IMR-90 (cell line): ENCODE data around the gene HIGD1C. TPM values are rescaled to one million over a fixed set of nuclear protein-coding genes. Genes with fewer than 3 reads are reported as not detected.
A peak's percentile ranks its signal among the peaks of the same experiment; 100 is the strongest.
"Not testable (repeated sequence)": the region's sequence is repeated elsewhere in the genome, so short reads cannot be mapped to it uniquely, and the experiment has no call there.

Source experiments
- ATAC-seq: fragments of 200-7000 bp; cut with Tn5 transposase; 2 replicates; pipeline ENCODE4 v1.9.1; 2020; ENCODE audit warnings: low read depth, mild to moderate bottlenecking, moderate library complexity
- Bru-seq: library from RNA; stranded (reverse); fragments of 400-500 nt; gene quantifications from one replicate; lab custom pipeline; 2021; lab: Mats Ljungman, UMichigan
- BruChase-seq, 2 experiments: library from RNA; stranded (reverse); fragments of 400-500 nt; gene quantifications; one replicate each; lab custom pipeline; 2021; lab: Mats Ljungman, UMichigan
- BruUV-seq: library from RNA; stranded (reverse); fragments of 400-500 nt; replicated peaks from 2 replicates; lab custom pipeline; 2021; lab: Mats Ljungman, UMichigan
- CTCF ChIA-PET: fragments of 300-600 bp; formaldehyde crosslinking; extraction: SDS; loops from one replicate; lab custom pipeline; 2021; ENCODE audit warnings: antibody characterized with exemption; lab: Yijun Ruan, JAX
- POLR2A ChIA-PET: fragments of 300-600 bp; sonication (Branson Sonifier 250); formaldehyde crosslinking; loops from one replicate; lab custom pipeline; 2022; ENCODE audit warnings: antibody characterized with exemption; ENCODE audit not compliant: unreplicated experiment; lab: Charles Lee
- DNase-seq: peaks from one replicate; pipeline ENCODE4 v3.0.0; 2013
- H2AFZ ChIP-seq: replicated peaks from 2 replicates; pipeline ENCODE3; 2013; ENCODE audit warnings: low read length, mild to moderate bottlenecking; ENCODE audit not compliant: poor library complexity
- H2AK5ac ChIP-seq: 2 replicates; pipeline ENCODE4 v1.6.1; 2013; ENCODE audit warnings: low read depth, low read length, inconsistent platforms
- H2AK9ac ChIP-seq: replicated peaks from 2 replicates; pipeline ENCODE3; 2013; ENCODE audit warnings: mild to moderate bottlenecking, low read depth, low read length, moderate library complexity; ENCODE audit not compliant: poor library complexity
- H2BK120ac ChIP-seq: 2 replicates; pipeline ENCODE4 v1.6.1; 2013; ENCODE audit warnings: low read depth, low read length, inconsistent platforms
- H2BK15ac ChIP-seq: 3 replicates; pipeline ENCODE4 v1.6.1; 2013; ENCODE audit warnings: low read depth, low read length, inconsistent platforms
- H2BK20ac ChIP-seq: 2 replicates; pipeline ENCODE4 v1.6.1; 2013; ENCODE audit warnings: low read depth, mild to moderate bottlenecking, inconsistent platforms, low read length, moderate library complexity
- H2BK5ac ChIP-seq: 2 replicates; pipeline ENCODE4 v1.6.1; 2013; ENCODE audit warnings: mild to moderate bottlenecking, low read depth, low read length, inconsistent platforms; ENCODE audit not compliant: poor library complexity, severe bottlenecking
- H3K14ac ChIP-seq: replicated peaks from 2 replicates; pipeline ENCODE4 v1.6.1; 2013; ENCODE audit warnings: low read depth, low read length, inconsistent platforms
- H3K18ac ChIP-seq: 2 replicates; pipeline ENCODE4 v1.6.1; 2013; ENCODE audit warnings: low read depth, low read length, control low read depth
- H3K23ac ChIP-seq: 2 replicates; pipeline ENCODE4 v1.6.1; 2013; ENCODE audit warnings: low read depth, low read length, inconsistent platforms
- H3K27ac ChIP-seq: 2 replicates; pipeline ENCODE4 v1.5.1; 2013; ENCODE audit warnings: mild to moderate bottlenecking, control low read depth, low read length; ENCODE audit not compliant: insufficient read depth
- H3K27me3 ChIP-seq: 2 replicates; pipeline ENCODE4 v1.6.1; 2013; ENCODE audit warnings: low read length; ENCODE audit not compliant: control insufficient read depth, insufficient read depth
- H3K36me3 ChIP-seq: 2 replicates; pipeline ENCODE4 v1.6.1; 2013; ENCODE audit warnings: low read length, mixed read lengths; ENCODE audit not compliant: control insufficient read depth, insufficient read depth
- H3K4ac ChIP-seq: 2 replicates; pipeline ENCODE4 v1.6.1; 2013; ENCODE audit warnings: low read depth, low read length, inconsistent platforms
- H3K4me1 ChIP-seq: 2 replicates; pipeline ENCODE4 v1.6.1; 2013; ENCODE audit warnings: low read length, mixed read lengths; ENCODE audit not compliant: control insufficient read depth, insufficient read depth
- H3K4me2 ChIP-seq: 2 replicates; pipeline ENCODE4 v1.6.1; 2013; ENCODE audit warnings: low read depth, mild to moderate bottlenecking, control low read depth, low read length, moderate library complexity
- H3K4me3 ChIP-seq: 2 replicates; pipeline ENCODE4 v1.5.1; 2013; ENCODE audit warnings: low read depth, mild to moderate bottlenecking, control low read depth, low read length, moderate library complexity; ENCODE audit not compliant: insufficient read depth
- H3K56ac ChIP-seq: 2 replicates; pipeline ENCODE4 v1.6.1; 2013; ENCODE audit warnings: low read length, inconsistent platforms; ENCODE audit not compliant: insufficient read depth; ENCODE audit errors: extremely low read depth
- H3K79me1 ChIP-seq, 2 experiments: 2 replicates each; pipeline ENCODE4 v1.6.1; 2013; ENCODE audit warnings: low read length in 2 of 2, inconsistent platforms in 1 of 2, low read depth in 1 of 2
- H3K9ac ChIP-seq: 2 replicates; pipeline ENCODE4 v1.6.1; 2013; ENCODE audit warnings: low read depth, low read length, control low read depth
- H3K9me1 ChIP-seq: 2 replicates; pipeline ENCODE4 v1.6.1; 2013; ENCODE audit warnings: low read length, inconsistent platforms; ENCODE audit not compliant: insufficient read depth
- H3K9me3 ChIP-seq: 2 replicates; pipeline ENCODE4 v1.6.1; 2013; ENCODE audit warnings: low read length; ENCODE audit not compliant: control insufficient read depth, insufficient read depth
- H4K20me1 ChIP-seq: 2 replicates; pipeline ENCODE4 v1.6.1; 2013; ENCODE audit warnings: low read length, inconsistent platforms; ENCODE audit not compliant: insufficient read depth
- H4K5ac ChIP-seq: 2 replicates; pipeline ENCODE4 v1.6.1; 2013; ENCODE audit warnings: mild to moderate bottlenecking, low read depth, low read length, control low read depth
- H4K8ac ChIP-seq, 2 experiments: 2 replicates each; pipeline ENCODE4 v1.6.1; 2013; ENCODE audit warnings: low read depth in 2 of 2, low read length in 2 of 2, control low read depth in 1 of 2, inconsistent platforms in 1 of 2
- H4K91ac ChIP-seq: 2 replicates; pipeline ENCODE4 v1.6.1; 2013; ENCODE audit warnings: low read depth, low read length, inconsistent platforms; ENCODE audit not compliant: insufficient read depth
- FOS ChIP-seq: fragments of 150-350 bp; IDR thresholded peaks from 2 replicates; pipeline ENCODE4 v1.6.1; 2016; ENCODE audit warnings: low read depth, low read length
- MXI1 ChIP-seq: IDR thresholded peaks from 2 replicates; pipeline ENCODE4 v1.6.1; 2012; ENCODE audit warnings: low read depth, mild to moderate bottlenecking, low read length, moderate library complexity, borderline replicate concordance
- WGBS, 2 experiments: methylation state at CpG; one replicate each; pipeline versions ENCODE4 v1.1.5 to v1.1.7; 2013; ENCODE audit warnings: missing lambda C conversion rate in 2 of 2; ENCODE audit not compliant: insufficient read length in 1 of 2; ENCODE audit errors: extremely low coverage in 2 of 2; 5-methylcytosine and 5-hydroxymethylcytosine counted together
- dilution Hi-C: fragments of 300-500 bp; cut with HindIII; formaldehyde crosslinking; loops from one replicate; pipeline ENCODE4 v1.14.3; 2018; ENCODE audit warnings: low sequenced_read_pairs; ENCODE audit not compliant: unreplicated experiment
- in situ Hi-C: fragments of 300-500 bp; cut with MboI; formaldehyde crosslinking; loops from 3 replicates; pipeline ENCODE4 v1.14.3; 2019; ENCODE audit warnings: low sequenced_read_pairs, inconsistent platforms, mixed read lengths
- intact Hi-C: fragments of 100-400 bp; cut with micrococcal nuclease; formaldehyde crosslinking; loops from 2 replicates; pipeline ENCODE4 v1.10.0; 2022
- long read RNA-seq: library from polyadenylated mRNA; unstranded; transcript quantifications from one replicate; pipeline ENCODE4 v2.0.0, GENCODE V29; 2021; ENCODE audit not compliant: unreplicated experiment
- polyA plus RNA-seq, 3 experiments: library from polyadenylated mRNA; depleted of rRNA; stranded (reverse); fragments of >200 nt; gene quantifications; 2 replicates each; pipeline ENCODE4 v1.2.3, GENCODE V29; 2012; ENCODE audit warnings: low replicate concordance in 1 of 3
- total RNA-seq: library from RNA; depleted of rRNA; stranded (reverse); fragments of >200 nt; gene quantifications from 2 replicates; pipeline ENCODE4 v1.2.3, GENCODE V29; 2012; rRNA removed
- TF ChIP-seq, protein P1 (sequence below): fragments of 150-350 bp; IDR thresholded peaks from 2 replicates; pipeline ENCODE4 v1.6.1; 2016; ENCODE audit warnings: low read depth, mild to moderate bottlenecking, low read length, moderate library complexity, borderline replicate concordance

The HIGD1C gene
- not detected in 2 replicates for total RNA-seq
- not detected in 2 replicates for polyA plus RNA-seq (2012; rRNA removed)
- polyA plus RNA-seq (2012; cell fraction: cytosol; rRNA removed): not detected in 2 replicates
- not detected in 2 replicates for polyA plus RNA-seq (2012; cell fraction: nucleus; rRNA removed; ENCODE audit: low replicate concordance)
- percentile 11 among the genes with signal in this experiment for Bru-seq, nascent RNA
- percentile 17 among the genes with signal in this experiment for BruChase-seq, experiment 1, labeled RNA remaining after a 6-hour chase
- BruChase-seq, experiment 2, labeled RNA remaining after a 2-hour chase: percentile 13 among the genes with signal in this experiment
- long read RNA-seq: 0 reads

GRCh38 chr12:50952510-50952909, at the start of gene HIGD1C:
Gene HIGD1C (plus strand): TSS chr12:50952544. CDS start chr12:50953999, 1,455 bp downstream.
- ATAC-seq (no peak), DNase-seq (no peak)
- Histone ChIP-seq H3K4me2 (no peak within 1 kb of the TSS), H3K4me3 (no peak within 1 kb of the TSS), H3K27ac (no peak within 1 kb of the TSS), H3K14ac (no peak within 1 kb of the TSS), H2AFZ (no peak within 1 kb of the TSS), H2BK15ac (no peak within 1 kb of the TSS), H3K56ac (no peak within 1 kb of the TSS), H3K9ac (no peak within 1 kb of the TSS), H2AK5ac (no peak within 1 kb of the TSS), H3K4ac (no peak within 1 kb of the TSS), H3K4me1 (no peaks in the 10 kb centered on the region), H2BK20ac (no peak within 1 kb of the TSS), H4K5ac (no peak within 1 kb of the TSS), H3K27me3 (no peaks in the 10 kb centered on the region), H3K9me1 (peaks cover 3% of the 10 kb centered on the region; the same call in 1 of the 2 replicates), H2AK9ac (no peak within 1 kb of the TSS), H3K9me3 (no peaks in the 10 kb centered on the region), H4K8ac (no peak within 1 kb of the TSS), H3K18ac (no peak within 1 kb of the TSS), H2BK5ac (no peak within 1 kb of the TSS), H4K91ac (no peak within 1 kb of the TSS), H3K79me1 (no peaks in the 10 kb centered on the region), H2BK120ac (no peak within 1 kb of the TSS), H3K23ac (no peak within 1 kb of the TSS), H3K36me3 (no peaks in the 10 kb centered on the region), H4K20me1 (no peaks in the 10 kb centered on the region)
- ChIA-PET CTCF (no interaction called here), POLR2A (no interaction called here)
- WGBS, 2 experiments: 89% methylated on average over 10 of the region's 19 CpGs; no CpG with 5 or more reads in 1 of the 2 experiments
- TF ChIP-seq MXI1: no peak
- TF ChIP-seq, protein P1, sequence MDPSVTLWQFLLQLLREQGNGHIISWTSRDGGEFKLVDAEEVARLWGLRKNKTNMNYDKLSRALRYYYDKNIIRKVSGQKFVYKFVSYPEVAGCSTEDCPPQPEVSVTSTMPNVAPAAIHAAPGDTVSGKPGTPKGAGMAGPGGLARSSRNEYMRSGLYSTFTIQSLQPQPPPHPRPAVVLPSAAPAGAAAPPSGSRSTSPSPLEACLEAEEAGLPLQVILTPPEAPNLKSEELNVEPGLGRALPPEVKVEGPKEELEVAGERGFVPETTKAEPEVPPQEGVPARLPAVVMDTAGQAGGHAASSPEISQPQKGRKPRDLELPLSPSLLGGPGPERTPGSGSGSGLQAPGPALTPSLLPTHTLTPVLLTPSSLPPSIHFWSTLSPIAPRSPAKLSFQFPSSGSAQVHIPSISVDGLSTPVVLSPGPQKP: no peak
- no peak for TF ChIP-seq FOS
- dilution Hi-C loops (no loop called here), intact Hi-C loops (no loop called here), in situ Hi-C loops (no loop called here)
- BruUV-seq: no TSS peak

- WGBS, 2 experiments: no CpG with 5 or more reads among the region's 5 CpGs
- intact Hi-C loops, ATAC-seq: not testable (repeated sequence)
These were observed 43.9 kb upstream of the HIGD1C start for GRCh38 chr12:50908479-50908878.

More at GRCh38 chr12:50908479-50908878, 43.9 kb upstream of the HIGD1C start:
- H2BK15ac ChIP-seq, BruUV-seq, H3K27me3 ChIP-seq, H3K56ac ChIP-seq, H4K91ac ChIP-seq, H3K18ac ChIP-seq, H2BK20ac ChIP-seq, H3K4me3 ChIP-seq, H3K79me1 ChIP-seq, DNase-seq, H2AK5ac ChIP-seq, in situ Hi-C loops, H3K23ac ChIP-seq, POLR2A ChIA-PET, H3K9me1 ChIP-seq, H3K27ac ChIP-seq, H3K4me2 ChIP-seq, H3K36me3 ChIP-seq, H2AK9ac ChIP-seq, H3K9ac ChIP-seq, H4K5ac ChIP-seq, H2BK5ac ChIP-seq, H2AFZ ChIP-seq, CTCF ChIA-PET, H3K4ac ChIP-seq, dilution Hi-C loops, H3K4me1 ChIP-seq, H3K14ac ChIP-seq, H4K8ac ChIP-seq, H4K20me1 ChIP-seq, H2BK120ac ChIP-seq: not testable (repeated sequence)
- H3K9me3 ChIP-seq: peaks cover 20% of the 10 kb centered on the region
